Measurements from ENCODE around the gene KRT8.
A peak's percentile ranks its signal among the peaks of the same experiment; 100 is the strongest.
"Not testable (repeated sequence)": the region's sequence is repeated elsewhere in the genome, so short reads cannot be mapped to it uniquely, and the experiment has no call there.

KRT8 gene

DNA sequence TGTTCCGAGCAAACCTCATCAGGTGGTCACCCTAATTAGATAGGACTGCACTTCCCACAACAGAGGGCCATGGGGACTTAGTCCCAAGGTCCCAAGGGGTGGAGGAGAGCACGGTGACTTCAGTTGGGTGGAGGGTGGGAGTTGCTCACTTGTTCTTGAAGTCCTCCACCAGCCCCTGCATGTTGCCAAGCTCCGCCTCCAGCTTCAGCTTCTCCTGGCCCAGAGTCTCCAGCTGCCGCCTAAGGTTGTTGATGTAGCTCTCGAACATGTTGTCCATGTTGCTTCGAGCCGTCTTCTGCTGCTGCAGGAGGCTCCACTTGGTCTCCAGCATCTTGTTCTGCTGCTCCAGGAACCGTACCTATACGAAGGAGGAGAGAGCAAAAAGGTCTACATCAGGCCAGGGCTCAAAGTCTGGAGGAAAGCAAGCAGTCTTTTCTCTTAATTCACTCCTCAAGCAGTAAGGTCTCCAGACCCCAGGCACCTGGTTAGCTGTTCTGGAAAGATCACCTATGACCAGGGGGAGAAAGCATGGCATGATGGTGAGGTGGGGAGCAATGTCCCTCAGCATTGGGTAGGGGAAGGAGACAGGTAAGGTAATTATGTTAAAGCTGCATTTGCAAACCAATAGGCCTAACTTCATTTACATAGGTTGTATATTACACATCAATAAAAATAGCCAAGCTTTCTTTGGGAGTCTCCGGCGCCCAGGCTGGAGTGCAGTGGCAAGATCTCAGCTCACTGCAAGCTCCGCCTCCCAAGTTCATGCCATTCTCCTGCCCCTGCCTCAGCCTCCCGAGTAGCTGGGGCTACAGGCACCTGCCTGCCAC lies 2.9 kb downstream of the KRT8 start:
- no peak for DNase-seq

DNA sequence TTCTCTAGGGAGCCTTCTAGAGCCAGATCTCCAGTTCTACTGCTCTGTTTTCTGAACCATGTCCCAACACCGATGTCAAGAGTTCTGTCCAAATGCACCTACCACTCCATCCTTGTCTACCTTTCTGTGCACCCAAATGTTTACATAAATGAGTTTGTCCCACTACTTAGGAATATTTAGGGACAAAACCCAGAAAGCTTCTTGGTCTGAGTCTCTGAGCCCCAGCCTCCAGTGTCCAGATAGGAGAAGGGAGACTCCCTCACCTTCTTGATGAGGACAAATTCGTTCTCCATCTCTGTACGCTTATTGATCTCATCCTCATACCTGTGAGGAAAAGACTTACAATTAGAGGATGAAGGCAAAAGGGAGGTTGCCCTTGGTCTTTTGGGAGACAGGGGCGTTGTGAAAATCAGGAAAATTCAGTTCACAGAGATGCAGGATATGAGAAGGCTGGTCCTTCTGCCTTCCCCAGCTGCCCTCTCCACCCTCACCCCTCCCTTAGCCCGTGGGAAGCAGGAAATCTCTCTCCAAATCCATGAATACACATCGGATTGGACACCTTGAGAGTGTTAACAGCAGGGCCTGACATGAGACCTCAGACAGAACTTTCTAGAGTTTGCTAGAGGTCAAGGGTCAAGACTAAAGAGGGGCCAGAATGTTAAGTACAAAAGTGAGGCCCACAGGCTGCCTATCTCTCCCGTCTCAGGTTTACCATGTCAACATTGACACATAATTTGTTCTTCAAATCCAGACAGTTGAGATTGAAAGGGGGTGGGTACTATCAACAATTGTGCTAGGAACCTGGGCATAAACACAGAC lies 3.8 kb downstream of the KRT8 start:
- no peak for DNase-seq

GRCh38 chr12:52900166-52900895 lies 4.5 kb downstream of the KRT8 start:
- DNase-seq, result no peak

DNA sequence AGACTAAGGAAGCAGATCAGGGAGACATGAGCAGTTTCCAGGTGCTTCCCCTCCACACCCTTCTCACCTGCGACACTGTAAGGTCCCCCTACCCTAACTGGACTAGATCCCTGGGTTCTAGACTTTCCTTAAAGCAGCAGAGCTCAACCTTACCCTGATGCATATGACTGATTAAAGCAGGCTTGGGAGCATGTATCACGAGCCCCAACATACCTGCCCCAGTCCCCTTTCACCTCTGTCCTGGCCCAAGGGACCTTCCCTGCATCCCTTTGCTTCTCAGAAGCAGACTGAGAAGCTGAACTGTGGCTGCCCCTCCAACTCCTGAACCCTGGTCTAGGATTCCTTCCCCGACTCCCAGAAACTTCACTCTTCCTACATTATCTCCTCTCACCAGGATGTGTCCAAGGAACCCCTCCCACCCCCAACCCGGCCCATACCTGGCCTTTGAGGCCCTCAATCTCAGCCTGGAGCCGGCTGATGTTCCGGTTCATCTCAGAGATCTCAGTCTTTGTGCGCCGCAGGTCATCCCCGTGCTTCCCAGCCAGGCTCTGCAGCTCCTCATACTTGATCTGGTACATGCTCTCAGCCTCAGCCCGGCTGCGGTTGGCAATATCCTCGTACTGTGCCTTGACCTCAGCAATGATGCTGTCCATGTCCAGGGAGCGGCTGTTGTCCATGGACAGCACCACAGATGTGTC lies 5.4 kb downstream of the KRT8 start:
- DNase-seq, result no peak

DNA sequence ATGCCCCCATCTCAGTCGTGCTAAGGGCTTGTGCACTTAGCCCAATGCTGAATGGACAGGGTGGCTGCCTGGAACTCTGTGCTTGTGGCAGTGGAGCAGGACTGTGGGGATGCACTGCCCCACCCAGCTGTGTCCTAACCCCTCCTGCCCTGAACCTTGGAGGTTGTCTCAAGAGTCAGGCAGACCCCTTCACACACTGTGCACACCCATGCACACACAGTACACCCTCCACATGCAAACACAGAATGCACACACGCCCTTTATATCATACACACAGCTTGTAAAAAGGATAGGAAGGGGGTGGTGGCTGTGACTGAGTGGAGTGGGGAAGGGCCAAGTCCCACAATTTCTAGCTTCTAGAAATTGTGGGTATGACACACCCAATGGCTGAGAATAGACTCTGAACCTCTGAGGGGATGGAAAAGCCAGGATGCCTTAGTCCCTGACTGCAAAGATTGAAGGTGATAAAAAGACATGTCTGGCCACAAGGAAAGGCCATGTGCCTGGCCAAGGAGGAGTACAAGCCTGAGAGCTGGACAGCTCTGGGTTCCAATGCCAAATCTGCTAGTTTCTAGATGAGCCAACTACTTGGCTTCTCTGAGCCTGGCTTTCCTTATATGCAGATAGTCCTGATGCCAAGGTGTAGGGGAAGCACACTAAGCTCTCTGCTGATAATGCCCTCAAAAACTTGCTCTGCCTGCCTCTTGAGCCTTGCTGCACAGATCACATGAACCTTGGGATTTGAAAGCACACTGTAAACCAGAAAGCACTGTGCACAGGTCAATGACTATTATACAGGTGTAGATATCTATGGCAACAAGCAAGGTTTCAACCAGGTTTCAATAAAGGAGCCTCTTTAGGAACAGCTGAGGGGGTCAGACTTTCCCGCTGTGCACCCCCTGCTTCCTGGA lies 8.4 kb downstream of the KRT8 start:
- no peak for DNase-seq

DNA sequence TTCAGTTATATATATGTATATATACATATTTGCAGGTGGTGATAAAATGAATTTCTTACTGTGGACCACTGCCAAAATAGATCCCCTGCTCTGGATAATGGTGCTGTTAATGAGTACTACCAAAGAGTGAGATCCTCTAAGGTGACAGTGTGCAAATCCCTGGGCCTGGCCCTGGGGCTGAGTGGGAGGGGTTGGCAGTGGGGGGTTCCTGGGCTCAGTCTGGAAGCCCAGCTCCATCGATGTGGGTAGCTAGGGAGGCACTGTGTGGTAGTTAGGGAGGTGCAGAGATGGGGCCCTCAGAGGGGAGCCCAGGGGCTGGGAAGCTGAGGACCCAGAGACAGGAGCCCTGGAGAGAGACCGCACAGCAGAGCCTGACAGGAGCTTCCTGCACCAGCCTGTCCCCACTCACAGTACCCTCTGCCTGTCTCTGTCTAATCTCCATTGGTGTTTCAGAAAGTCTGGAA lies 9.1 kb downstream of the KRT8 start:
- DNase-seq, result no peak

DNA sequence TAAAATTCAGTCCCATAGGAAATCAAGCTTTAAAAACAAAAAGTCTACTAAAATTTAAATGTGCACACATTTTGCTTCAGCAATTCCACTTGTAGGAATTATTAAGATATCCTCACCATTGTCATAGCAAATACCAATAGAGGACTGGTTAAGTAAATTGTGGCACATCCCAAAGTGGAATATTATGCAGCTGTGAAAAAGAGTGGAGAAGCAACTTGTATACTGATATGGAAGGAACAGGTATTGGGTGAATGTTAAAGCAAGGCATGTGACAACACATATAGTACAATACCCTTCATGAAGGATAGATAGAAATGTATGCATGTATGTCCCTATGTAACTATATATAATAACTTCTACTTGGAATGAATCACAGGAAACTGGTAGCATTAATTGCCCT lies 11.9 kb downstream of the KRT8 start:
- no peak for DNase-seq

- no peak for DNase-seq
These were observed 12.5 kb downstream of the KRT8 start for GRCh38 chr12:52892207-52892852.

DNA sequence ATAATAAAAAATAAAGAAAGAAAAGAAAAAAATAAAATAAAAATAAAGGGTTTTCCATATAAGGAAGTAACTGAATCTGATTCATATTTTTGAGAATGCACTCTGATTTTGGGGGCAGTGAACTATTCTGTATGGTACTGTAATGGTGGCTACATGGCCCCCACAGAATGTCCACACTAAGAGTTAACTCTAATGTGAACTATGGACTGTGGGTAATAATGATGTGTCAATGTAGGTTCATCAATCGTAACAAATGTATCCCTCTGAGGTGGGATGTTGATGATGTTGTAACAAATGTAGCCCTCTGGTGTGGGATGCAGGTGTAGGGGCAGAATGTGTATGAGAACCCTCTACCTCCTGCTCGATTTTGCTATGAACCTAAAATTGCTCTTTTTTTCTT lies 13.8 kb downstream of the KRT8 start:
- no peak for DNase-seq

GRCh38 chr12:52890417-52890816 lies 14.5 kb downstream of the KRT8 start:
- no peak for DNase-seq

- DNase-seq, result peak; percentile 67
These were observed 20.2 kb downstream of the KRT8 start for GRCh38 chr12:52884526-52885293.

GRCh38 chr12:52880499-52880898 lies 24.4 kb downstream of the KRT8 start:
- DNase-seq, result not testable (repeated sequence)

GRCh38 chr12:52879394-52880351 lies 25.2 kb downstream of the KRT8 start:
- peak; percentile 98 for DNase-seq

DNA sequence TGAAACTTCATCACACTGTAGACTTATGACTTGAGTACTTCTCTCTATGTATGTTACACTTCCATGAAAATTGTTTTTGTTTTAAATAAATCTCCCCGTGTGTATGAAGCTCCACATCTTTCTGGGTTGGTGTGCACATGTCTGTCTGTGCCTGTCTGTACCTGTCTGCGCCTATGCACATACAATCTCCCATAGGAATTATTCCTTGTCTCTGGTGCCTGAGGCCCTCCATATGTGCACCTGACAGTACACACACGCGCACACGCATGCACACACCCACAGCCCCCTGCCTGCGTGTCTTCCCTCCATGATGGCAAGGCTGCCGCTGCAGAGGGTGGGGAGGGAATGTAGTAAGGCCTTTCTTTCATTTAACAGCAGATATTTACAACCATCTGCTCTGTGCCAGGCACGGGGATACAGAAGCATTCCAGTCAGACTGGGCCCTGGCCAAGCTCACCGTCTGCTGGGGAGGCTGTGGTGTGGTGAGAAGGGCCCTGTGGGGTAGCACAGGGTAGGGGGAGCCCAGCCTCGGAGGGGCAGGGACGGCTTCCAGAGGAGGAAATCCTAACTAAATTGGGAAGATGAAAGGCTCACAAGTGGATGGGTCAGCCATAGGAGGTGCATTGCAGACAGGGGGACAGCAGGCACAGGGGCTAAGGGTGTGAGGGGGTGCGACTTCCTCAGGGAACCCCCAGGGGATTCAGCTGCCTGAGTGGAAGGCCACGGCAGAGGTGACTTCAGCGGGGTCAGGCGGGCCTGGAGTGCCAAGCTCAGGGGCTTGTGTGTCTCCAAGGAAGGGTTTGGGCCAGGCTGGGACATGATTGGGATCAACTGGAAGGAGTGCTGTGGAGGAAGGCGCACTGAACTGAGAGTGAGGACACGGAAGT lies 26.1 kb downstream of the KRT8 start:
- peak; percentile 88 for DNase-seq

- DNase-seq, result peak; percentile 17
These were observed 27.6 kb downstream of the KRT8 start for GRCh38 chr12:52877242-52877641.

- peak; percentile 91 for DNase-seq
These were observed 28.5 kb downstream of the KRT8 start for GRCh38 chr12:52876372-52876771.

GRCh38 chr12:52874573-52875435 lies 30.1 kb downstream of the KRT8 start:
- no peak for DNase-seq
